DOHH2 (cell line): Measurements from ENCODE around the gene ITGBL1.

Source experiments
- H3F3A ChIP-seq: fragments of 200-600 bp; sonication (generic), shearing (Covaris generic); 2 replicates; pipeline ENCODE4 v1.6.0; 2016; ENCODE audit warnings: antibody characterized with exemption, mild to moderate bottlenecking; ENCODE audit not compliant: control insufficient read depth, insufficient read depth
- H3K27ac ChIP-seq: fragments of 200-600 bp; sonication (generic); 2 replicates; pipeline ENCODE4 v1.5.1; 2014; ENCODE audit warnings: low read depth, mild to moderate bottlenecking, low read length, moderate library complexity
- H3K27me3 ChIP-seq: fragments of 200-600 bp; sonication (generic); 2 replicates; pipeline ENCODE4 v1.6.1; 2014; ENCODE audit warnings: mild to moderate bottlenecking, low read length, mixed read lengths; ENCODE audit not compliant: control insufficient read depth
- H3K36me3 ChIP-seq: fragments of 200-600 bp; sonication (generic); 2 replicates; pipeline ENCODE4 v1.6.1; 2014; ENCODE audit warnings: mild to moderate bottlenecking, low read length, moderate library complexity, mixed read lengths; ENCODE audit not compliant: control insufficient read depth
- H3K4me1 ChIP-seq: fragments of 200-600 bp; sonication (generic); 2 replicates; pipeline ENCODE4 v1.6.1; 2014; ENCODE audit warnings: mild to moderate bottlenecking, low read length, mixed read lengths; ENCODE audit not compliant: control insufficient read depth
- H3K4me2 ChIP-seq: fragments of 200-600 bp; sonication (generic); 2 replicates; pipeline ENCODE4 v1.6.0; 2014; ENCODE audit warnings: mild to moderate bottlenecking, low read length, moderate library complexity
- H3K4me3 ChIP-seq: fragments of 200-600 bp; sonication (generic); 2 replicates; pipeline ENCODE4 v1.5.1; 2014; ENCODE audit warnings: mild to moderate bottlenecking, low read length, mixed read lengths
- H3K79me2 ChIP-seq: fragments of 200-600 bp; sonication (generic); 2 replicates; pipeline ENCODE4 v1.6.1; 2014; ENCODE audit warnings: mild to moderate bottlenecking, low read length, mixed read lengths; ENCODE audit not compliant: control insufficient read depth
- H3K9me2 ChIP-seq: fragments of 200-600 bp; sonication (generic); replicated peaks from 2 replicates; pipeline ENCODE4 v1.6.1; 2014; ENCODE audit warnings: mild to moderate bottlenecking, low read length, mixed read lengths; ENCODE audit not compliant: control insufficient read depth
- H3K9me3 ChIP-seq: fragments of 200-600 bp; sonication (generic); 2 replicates; pipeline ENCODE4 v1.6.1; 2014; ENCODE audit warnings: antibody characterized with exemption, low read length, mixed read lengths; ENCODE audit not compliant: control insufficient read depth, insufficient read depth
- H4K20me1 ChIP-seq: fragments of 200-600 bp; sonication (generic); 2 replicates; pipeline ENCODE4 v1.6.0; 2014; ENCODE audit warnings: low read depth, mild to moderate bottlenecking, antibody characterized with exemption, low read length, moderate library complexity; ENCODE audit not compliant: control insufficient read depth, insufficient read depth
- EZH2phosphoT487 ChIP-seq: fragments of 200-600 bp; sonication (generic); IDR thresholded peaks from 2 replicates; pipeline ENCODE4 v1.6.1; 2017; ENCODE audit warnings: borderline replicate concordance, mild to moderate bottlenecking, antibody characterized with exemption, low read length, moderate library complexity, mixed read lengths
- TF ChIP-seq, protein P1 (sequence below): fragments of 200-600 bp; sonication (generic); IDR thresholded peaks from one replicate; pipeline ENCODE4 v1.5.1; 2014; ENCODE audit warnings: antibody characterized with exemption, mild to moderate bottlenecking, low read depth, low read length; ENCODE audit not compliant: poor library complexity, severe bottlenecking

The ITGBL1 gene

DNA sequence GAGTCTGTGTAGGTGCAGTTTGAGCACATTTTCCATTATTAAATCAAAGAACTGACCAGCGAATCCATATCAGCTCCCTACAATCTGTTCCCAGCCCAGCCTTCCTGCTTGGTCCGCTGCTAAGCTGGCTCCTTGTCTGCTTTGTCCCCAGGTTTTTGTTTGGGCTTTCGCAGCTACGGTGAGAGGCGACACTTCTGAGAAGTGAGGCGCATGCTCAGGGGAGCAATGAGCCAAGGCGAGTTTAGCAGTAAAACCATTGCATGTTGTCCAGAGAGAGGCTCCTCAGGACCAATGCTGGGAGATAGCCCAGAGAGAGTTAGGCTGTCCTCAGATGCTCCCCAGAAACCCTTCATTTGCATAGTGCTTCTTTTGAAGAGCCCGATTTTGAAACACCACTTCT, 162.0 kb downstream of the ITGBL1 start:
- Histone ChIP-seq H3K27me3 (no peaks in the 10 kb centered on the region), H3K4me1 (no peaks in the 10 kb centered on the region), H3K9me2 (no peaks in the 10 kb centered on the region), H3K9me3 (no peaks in the 10 kb centered on the region), H4K20me1 (no peaks in the 10 kb centered on the region), H3K27ac (no peak overlapping the region), H3F3A (no peaks in the 10 kb centered on the region), H3K4me3 (no peak overlapping the region), H3K4me2 (no peak overlapping the region), H3K36me3 (no peaks in the 10 kb centered on the region), H3K79me2 (no peaks in the 10 kb centered on the region)
- TF ChIP-seq, protein P1, sequence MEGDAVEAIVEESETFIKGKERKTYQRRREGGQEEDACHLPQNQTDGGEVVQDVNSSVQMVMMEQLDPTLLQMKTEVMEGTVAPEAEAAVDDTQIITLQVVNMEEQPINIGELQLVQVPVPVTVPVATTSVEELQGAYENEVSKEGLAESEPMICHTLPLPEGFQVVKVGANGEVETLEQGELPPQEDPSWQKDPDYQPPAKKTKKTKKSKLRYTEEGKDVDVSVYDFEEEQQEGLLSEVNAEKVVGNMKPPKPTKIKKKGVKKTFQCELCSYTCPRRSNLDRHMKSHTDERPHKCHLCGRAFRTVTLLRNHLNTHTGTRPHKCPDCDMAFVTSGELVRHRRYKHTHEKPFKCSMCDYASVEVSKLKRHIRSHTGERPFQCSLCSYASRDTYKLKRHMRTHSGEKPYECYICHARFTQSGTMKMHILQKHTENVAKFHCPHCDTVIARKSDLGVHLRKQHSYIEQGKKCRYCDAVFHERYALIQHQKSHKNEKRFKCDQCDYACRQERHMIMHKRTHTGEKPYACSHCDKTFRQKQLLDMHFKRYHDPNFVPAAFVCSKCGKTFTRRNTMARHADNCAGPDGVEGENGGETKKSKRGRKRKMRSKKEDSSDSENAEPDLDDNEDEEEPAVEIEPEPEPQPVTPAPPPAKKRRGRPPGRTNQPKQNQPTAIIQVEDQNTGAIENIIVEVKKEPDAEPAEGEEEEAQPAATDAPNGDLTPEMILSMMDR, result no peak
- no peak for TF ChIP-seq EZH2phosphoT487

DNA sequence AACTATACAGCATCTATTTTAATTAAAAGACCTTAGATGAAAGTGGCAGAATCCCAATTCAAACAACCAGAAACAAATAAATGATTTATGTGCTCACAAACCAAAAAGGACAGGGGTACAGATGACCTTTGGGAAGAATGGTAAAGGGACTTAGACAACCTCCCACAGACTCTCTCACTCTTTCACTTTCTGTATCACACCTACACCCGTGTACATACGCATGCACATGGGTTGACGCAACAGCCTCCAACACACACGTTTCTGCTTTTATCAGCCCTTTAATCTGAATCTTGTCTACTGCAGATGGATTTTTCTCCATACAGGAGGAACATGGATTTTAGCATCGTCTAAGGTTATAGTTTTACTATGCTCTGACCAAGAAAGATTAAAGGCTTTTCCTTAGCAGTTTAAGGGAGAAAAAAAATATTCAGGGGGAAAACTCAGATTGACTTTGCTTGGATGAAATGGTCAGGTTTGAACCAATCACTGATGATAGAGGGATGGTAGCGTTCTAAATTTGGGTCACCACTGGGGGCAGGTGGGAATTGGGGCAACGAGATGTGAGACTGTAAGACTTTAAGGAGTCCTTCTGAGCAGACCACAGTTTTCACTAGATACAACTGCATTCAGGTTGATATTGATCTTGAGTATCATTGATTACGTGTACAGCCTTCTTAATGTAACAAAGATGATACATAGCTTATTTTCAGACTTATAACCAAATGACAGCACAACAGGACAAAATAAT, 166.1 kb downstream of the ITGBL1 start:
- H3K9me3 ChIP-seq, result no peaks in the 10 kb centered on the region
- H3K36me3 ChIP-seq, result no peaks in the 10 kb centered on the region
- H3K4me2 ChIP-seq, result no peak overlapping the region
- no peak overlapping the region for H3K27ac ChIP-seq
- H3K79me2 ChIP-seq, result no peaks in the 10 kb centered on the region
- no peaks in the 10 kb centered on the region for H3F3A ChIP-seq
- H3K4me3 ChIP-seq, result no peak overlapping the region
- TF ChIP-seq, protein P1, result no peak
- TF ChIP-seq EZH2phosphoT487, result no peak
- peaks cover under 1% of the 10 kb centered on the region; the same call in 1 of the 2 replicates for H3K4me1 ChIP-seq
- no peaks in the 10 kb centered on the region for H3K9me2 ChIP-seq
- H3K27me3 ChIP-seq, result no peaks in the 10 kb centered on the region
- H4K20me1 ChIP-seq, result no peaks in the 10 kb centered on the region

DNA sequence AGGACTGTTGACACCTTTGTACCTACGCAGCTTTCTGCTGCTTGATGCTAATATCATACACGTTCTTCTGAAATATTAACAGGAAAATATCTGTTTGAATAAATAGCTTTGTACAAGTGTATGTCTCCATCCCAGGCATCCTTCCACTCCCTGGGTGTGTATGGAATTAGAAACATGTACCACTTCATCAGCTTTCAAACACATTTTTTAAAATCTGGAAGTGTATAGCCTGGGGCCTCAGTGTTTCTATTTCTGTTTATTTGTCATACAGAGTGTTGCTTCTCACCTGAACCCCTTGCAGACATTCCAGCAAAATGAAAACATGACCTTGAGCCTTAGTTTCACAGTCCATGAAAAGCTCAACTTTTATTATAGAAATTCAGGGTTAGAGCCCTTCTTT, 168.6 kb downstream of the ITGBL1 start:
- Histone ChIP-seq H3K36me3 (no peaks in the 10 kb centered on the region), H4K20me1 (no peaks in the 10 kb centered on the region), H3K79me2 (no peaks in the 10 kb centered on the region), H3K9me3 (no peaks in the 10 kb centered on the region), H3K9me2 (no peaks in the 10 kb centered on the region), H3K4me2 (no peak overlapping the region), H3F3A (no peaks in the 10 kb centered on the region), H3K4me3 (no peak overlapping the region), H3K4me1 (peaks cover 8% of the 10 kb centered on the region), H3K27ac (no peak overlapping the region), H3K27me3 (no peaks in the 10 kb centered on the region)
- TF ChIP-seq, protein P1, result no peak
- TF ChIP-seq EZH2phosphoT487, result no peak
